NK-92 (cell line): ENCODE results near the gene ADGRD1.

ENCODE experiments used
- DNase-seq: peaks from one replicate; lab custom pipeline; 2025; ENCODE audit not compliant: unreplicated experiment; lab: John Stamatoyannopoulos, UW

The ADGRD1 gene

GRCh38 chr12:130965214-130965613 lies 11.5 kb downstream of the ADGRD1 start:
- no peak for DNase-seq

DNA sequence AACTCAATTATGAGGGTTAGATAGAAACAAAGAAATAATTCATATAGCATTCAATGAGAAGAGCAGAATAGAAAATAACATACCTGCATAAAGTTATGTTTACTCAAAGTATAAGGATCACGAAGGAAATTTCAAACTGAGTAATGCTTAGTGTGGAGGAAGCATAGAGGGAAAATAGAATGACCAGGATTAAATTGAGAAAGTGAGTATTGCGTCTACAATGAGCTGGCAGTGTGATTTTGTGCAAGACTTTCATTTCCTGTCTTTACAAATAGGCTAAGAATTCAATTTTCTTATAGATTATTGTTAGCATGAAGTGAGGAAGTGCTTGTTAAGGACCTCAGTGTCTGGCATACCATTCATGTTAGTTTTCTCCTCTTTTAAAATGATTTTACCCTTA lies 12.0 kb downstream of the ADGRD1 start:
- DNase-seq: no peak

- DNase-seq: no peak
Observed at GRCh38 chr12:130966443-130967030, 12.8 kb downstream of the ADGRD1 start.

GRCh38 chr12:130967636-130968035 lies 13.9 kb downstream of the ADGRD1 start:
- no peak for DNase-seq

DNA sequence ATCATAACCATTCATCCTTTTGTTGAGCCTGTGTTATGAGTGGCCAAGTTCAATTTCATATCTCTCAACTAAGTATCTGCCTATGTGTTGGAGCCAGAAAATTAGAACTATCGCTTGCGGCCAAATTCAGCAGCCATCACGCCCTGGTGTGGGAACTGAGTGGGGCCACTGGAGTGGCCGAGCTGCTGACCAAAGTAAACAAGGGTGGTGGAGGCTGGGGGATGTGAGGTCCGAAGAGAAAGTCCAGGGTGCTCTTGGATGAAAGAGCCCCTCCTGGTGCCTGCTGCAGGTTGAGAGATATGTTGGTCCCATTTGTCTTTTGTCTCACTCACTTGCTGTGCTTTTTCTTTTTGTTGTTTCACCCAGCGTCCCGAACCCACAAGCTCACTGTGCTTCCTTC lies 14.9 kb downstream of the ADGRD1 start:
- no peak for DNase-seq

DNA sequence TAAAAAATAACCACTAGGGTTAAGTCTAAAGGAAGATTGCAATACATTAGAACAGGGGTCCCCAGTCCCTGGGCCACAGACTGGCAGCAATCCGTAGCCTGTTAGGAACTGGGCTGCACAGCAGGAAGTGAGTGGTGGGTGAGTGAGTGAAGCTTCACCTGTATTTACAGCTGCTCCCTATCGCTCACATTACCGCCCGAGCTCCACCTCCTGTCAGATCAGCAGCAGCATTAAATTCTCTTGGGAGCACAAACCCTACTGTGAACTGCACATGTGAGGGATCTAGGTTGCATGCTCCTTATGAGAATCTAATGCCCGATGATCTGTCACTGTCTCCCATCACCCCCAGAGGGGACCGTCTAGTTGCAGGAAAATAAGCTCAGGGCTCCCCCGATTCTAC lies 15.5 kb downstream of the ADGRD1 start:
- DNase-seq: no peak

GRCh38 chr12:130970165-130970907 lies 16.6 kb downstream of the ADGRD1 start:
- DNase-seq: no peak

- no peak for DNase-seq
Observed at GRCh38 chr12:130970908-130971233, 17.2 kb downstream of the ADGRD1 start.

DNA sequence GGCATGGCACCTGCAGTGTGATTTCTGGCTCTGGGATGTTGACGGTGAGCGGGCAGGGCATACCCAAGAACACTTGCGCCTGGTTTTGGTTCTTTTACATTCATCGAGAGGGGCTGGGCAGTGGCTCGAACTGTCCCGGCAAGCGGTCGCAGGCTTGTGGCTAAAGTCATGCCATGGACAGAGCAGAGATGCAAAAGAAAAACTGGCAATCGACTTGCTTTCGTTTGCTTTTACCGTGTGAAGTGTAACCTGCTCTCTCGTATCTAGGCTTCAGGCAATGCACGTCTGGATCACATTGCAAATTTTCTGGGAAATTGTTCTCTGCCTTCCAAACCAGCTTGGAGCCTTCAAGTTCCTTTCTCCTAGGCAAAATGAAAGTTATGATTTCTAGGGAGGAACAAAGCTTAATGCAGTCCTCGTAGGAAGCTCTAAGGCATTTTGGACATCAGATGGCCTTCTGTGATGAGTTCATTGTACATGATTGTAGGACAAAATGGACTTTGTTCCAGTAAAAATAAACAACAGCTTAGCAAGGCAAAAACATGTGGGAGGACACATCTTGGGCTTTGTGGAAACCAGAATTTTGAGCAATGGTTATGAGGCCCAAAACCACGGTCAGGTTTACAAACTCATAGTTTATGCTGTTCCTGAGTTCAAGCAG lies 18.3 kb downstream of the ADGRD1 start:
- DNase-seq: no peak

- no peak for DNase-seq
Observed at GRCh38 chr12:130972586-130972950, 18.9 kb downstream of the ADGRD1 start.

DNA sequence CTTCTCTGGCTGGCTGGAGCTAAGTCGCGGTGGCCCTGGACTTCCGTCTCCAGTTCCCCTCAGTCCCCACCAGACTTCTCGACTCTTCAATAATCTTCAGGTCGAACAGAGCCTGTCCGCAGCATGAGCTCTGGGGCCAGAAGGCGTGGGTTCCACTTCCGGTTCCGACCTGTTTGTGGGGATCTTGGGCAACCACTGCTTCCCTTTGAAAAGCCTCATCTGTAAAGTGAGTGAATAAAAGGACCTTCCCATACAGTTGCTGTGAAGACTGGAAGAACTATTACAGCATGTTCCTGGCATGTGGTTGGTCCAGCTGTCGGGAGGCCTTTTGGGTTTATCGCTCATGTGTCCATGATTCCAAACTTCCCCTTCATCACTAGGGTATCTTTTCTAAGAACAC lies 19.4 kb downstream of the ADGRD1 start:
- no peak for DNase-seq

- no peak for DNase-seq
Observed at GRCh38 chr12:130973906-130974305, 20.2 kb downstream of the ADGRD1 start.

DNA sequence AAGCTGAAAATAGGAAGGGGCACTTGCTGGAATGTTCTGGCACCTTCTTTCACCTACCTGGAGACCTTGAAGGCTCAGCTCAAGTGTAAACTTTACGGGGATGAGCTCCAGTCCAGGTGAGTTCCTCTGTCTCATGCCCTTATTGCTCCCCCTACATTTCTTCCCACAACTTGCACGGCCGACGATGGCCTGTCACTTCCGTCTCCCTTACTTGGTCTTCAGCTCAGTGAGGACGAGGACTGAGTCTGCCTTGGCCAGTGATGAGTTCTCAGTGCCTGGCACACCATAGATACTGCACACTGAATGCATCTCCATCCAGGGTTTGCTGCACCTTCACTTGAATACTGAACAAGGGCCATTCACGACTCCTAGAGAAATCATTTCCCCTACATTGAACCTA lies 21.4 kb downstream of the ADGRD1 start:
- no peak for DNase-seq

GRCh38 chr12:130976171-130976720 lies 22.5 kb downstream of the ADGRD1 start:
- DNase-seq: no peak

DNA sequence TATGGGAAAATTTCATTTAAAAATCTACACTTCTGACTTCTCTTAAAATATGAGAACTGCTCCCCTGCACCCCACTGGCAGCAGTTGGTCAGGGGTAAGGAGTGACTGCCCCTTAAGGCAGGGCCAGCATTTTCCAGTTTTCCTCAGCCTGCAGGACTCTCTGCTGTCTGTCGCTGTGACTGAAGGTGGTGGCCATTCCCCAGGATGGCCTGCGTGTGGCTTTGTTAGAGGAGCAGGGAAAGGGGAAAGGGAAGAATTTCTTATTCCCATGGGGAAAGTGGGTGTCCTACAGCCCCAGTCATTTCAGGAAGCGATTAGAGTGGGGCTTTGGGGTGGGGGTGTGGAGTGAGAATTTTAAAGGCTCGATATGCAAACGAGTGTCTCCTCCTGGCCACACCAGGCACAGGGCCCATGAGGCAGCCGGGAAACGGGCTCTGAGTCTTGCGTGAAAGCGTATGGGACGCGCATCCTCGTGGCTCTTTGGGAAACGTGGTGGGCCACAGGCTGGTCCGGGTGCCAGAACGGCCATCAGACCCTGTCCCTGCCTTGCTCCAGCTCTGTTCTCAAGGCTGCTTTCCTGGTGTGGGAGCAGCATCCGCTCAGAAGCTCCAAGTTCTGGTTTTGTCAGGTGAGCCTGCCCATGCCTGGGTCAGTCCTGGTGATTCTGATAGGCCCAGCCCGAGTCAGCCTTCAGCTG lies 23.5 kb downstream of the ADGRD1 start:
- DNase-seq: no peak

DNA sequence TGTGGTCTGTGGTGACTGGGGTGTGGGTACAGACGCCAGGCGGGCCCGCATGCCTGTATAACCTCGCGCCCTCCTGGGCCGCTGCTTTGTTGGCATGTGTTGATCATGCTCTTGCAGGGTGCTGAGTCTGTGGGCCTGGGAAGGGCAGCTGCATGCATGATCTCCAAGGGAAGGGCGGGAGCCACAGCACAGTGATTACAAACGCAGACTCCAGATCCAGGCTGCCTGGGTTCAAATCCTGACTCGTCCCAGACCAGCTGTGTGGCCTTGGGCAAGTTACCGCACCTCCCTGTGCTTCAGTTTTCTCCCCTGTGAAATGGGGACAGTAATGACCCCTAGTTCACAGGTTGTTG lies 24.0 kb downstream of the ADGRD1 start:
- no peak for DNase-seq

GRCh38 chr12:130978785-130979184 lies 25.1 kb downstream of the ADGRD1 start:
- DNase-seq: no peak

DNA sequence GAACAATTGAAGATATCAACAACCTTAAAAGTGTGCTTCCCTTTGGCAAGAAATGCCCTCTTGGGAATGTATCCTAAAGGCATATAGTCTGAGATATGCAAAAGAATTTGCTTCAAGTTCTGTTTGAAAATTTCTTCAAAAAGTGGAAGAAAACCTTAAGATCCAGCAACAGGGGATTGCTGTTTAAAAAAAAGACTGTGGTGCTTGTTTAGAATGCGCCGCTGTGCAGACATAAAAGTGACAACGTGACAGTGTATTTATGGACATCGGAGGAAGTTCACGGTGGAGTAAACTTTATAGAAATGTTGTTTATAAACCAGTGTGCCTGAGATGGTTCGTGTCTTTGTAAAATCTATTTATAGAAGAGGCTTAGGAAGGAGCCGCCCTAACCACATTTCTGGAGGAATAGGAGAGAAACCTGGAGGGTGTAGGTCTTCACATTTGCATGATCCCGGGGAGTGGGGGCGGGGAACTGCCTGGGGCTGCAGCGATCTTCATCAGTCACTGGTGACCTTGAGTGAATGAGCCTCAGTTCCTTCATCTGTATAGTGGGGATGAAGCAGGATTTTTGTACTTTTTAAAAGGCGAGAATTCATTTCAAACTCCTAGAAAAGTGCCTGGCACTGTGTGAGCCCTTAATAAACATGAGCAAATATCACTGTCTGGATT lies 27.5 kb downstream of the ADGRD1 start:
- DNase-seq: no peak

DNA sequence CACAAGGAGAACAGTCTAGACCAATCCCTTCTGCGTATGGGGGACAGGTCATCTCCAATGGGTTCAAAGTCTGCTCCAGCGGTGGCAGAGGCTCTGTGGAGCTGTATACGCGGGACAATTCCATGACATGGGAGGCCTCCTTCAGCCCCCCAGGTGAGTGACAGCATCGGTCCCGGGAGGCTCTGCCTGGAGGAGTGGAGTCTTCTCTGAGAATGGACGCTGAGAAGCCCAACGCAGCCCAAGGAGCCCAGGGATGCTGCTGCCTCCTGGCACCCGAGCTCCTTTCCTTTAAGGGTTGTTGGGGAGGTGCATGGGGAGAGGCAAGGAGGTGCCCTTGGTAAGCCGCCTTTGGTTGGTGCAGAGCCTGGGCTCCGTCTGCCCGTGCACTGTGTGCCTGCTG lies 28.2 kb downstream of the ADGRD1 start:
- no peak for DNase-seq

DNA sequence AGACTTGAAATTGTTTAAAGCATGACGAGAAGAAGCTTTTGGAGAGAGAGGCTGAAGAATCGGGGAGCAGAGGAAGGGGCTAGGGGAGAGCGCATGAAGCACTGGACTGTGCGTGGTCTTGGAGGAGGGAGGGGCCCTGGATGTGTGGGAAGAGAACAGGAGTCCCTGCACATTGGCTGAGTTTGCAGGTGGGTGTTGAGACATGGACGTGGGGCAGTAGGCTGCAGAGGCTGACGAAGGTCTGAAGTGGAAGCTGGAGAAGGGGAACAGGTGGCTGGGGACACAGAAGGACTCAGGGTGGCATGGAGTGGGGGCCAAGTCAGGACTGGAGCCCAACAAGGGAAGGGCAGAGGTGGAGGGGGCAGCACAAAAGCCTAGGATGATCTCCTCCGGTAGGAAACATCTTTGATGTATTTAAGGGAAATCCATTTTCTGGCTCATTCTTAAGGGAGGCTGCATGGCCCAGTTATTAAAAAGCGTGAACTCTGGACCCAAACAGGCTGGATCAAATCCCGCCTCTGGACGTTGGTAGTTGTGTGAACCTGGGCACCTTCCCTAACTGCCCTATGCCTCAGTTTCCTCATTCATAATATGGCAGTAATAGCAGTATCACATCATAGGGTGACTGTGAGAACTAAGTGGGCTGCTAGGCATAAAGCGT lies 29.0 kb downstream of the ADGRD1 start:
- DNase-seq: no peak
